ENCODE data around the gene USP46.

GRCh38 chr4:52633846-52634245, 25.3 kb downstream of the USP46 start:
- TF ChIP-seq, protein P1, sequence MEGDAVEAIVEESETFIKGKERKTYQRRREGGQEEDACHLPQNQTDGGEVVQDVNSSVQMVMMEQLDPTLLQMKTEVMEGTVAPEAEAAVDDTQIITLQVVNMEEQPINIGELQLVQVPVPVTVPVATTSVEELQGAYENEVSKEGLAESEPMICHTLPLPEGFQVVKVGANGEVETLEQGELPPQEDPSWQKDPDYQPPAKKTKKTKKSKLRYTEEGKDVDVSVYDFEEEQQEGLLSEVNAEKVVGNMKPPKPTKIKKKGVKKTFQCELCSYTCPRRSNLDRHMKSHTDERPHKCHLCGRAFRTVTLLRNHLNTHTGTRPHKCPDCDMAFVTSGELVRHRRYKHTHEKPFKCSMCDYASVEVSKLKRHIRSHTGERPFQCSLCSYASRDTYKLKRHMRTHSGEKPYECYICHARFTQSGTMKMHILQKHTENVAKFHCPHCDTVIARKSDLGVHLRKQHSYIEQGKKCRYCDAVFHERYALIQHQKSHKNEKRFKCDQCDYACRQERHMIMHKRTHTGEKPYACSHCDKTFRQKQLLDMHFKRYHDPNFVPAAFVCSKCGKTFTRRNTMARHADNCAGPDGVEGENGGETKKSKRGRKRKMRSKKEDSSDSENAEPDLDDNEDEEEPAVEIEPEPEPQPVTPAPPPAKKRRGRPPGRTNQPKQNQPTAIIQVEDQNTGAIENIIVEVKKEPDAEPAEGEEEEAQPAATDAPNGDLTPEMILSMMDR (conservative IDR thresholded peaks at IDR 0.05 in 1 of 2, IDR thresholded peaks at IDR 0.05 in 1 of 2; ENCODE audit: extremely low read depth in 1 of 2, insufficient read depth in 1 of 2, low read depth in 1 of 2, low read length in 2 of 2) = no peak
- no peak for TF ChIP-seq EZH2 (IDR thresholded peaks at IDR 0.05; ENCODE audit: borderline replicate concordance, low read length)
